NK-92 (cell line): ENCODE results near the gene BLM.

Experiments
- DNase-seq: peaks from one replicate; lab custom pipeline; 2025; ENCODE audit not compliant: unreplicated experiment; lab: John Stamatoyannopoulos, UW

The BLM gene

GRCh38 chr15:90787881-90788280 is 70.7 kb downstream of the BLM start:
- no peak for DNase-seq

GRCh38 chr15:90789462-90789861 is 72.3 kb downstream of the BLM start:
- no peak for DNase-seq

DNA sequence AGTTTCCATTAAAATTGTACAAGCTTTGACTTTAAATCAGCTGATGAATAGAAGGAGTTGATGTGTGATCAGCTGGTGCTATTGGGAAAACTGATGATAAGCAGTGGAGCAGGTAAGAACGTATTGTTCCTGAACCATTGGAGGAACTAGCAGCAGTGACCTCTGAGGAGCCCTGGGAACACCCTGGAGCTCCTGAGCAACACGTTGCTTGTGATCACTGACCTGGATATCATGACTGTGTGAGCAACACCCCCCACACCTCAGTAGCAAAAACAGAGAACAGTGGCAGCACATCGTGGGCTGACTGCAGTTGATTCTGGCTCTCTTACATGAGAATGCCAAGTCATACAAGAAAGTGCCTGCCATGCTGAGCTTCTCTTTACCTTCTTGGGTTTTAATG is 72.9 kb downstream of the BLM start:
- no peak for DNase-seq

GRCh38 chr15:90790561-90790960 is 73.4 kb downstream of the BLM start:
- DNase-seq: no peak

DNA sequence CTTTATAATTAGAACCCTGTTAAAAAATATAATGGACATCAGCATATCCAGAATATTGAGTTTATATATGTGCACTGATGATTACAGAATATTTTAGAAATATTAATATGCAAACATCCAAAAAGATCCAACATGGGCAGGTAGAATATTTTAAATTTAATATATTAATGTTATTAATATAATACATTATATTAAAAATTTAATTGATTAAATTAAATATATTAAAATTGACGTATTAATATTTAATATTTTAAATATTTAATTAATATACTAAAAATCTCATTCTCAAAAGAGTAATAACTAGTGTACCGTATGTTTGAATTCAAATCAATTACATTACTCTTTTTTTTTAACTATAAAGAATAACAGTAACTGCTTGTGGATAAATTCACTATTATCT is 77.4 kb downstream of the BLM start:
- DNase-seq: no peak

- DNase-seq: no peak
These were observed 82.6 kb downstream of the BLM start for GRCh38 chr15:90799639-90800170.

GRCh38 chr15:90801803-90802202 is 84.7 kb downstream of the BLM start:
- no peak for DNase-seq

- no peak for DNase-seq
These were observed 90.1 kb downstream of the BLM start for GRCh38 chr15:90807074-90807785.

- DNase-seq: no peak
These were observed 90.6 kb downstream of the BLM start for GRCh38 chr15:90807786-90808086.

DNA sequence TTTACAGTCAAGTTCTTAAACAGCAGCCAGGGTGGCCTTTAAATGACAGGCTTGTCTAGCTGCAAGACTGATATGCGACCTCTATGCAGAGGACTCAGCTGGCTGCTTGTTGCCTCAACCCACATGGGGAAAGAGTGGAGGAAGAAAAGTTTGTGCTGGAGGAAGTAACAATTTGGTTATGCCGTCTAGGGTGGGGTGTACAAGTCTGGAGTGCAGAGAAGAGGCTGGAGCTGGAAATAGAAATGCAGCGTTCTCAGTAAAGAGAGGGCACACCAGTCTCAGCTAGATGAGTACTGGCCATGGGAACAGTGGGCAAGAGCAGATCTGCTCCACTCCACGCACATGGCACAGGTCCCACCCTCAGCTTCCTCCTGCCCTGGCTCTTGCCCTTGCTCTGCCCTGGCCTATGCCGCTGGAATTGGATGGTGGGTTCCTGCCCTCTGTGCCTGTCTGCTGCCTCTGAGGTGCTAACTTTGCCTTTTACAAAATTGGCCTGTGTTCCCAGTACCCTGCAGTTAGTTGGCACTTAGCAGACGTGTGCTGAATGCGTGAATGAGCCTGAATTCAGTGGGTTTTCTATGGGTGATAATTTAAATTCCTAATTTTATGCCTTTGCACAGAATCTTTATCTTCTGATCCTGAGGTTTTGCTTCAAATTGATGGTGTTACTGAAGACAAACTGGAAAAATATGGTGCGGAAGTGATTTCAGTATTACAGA is 91.5 kb downstream of the BLM start:
- no peak for DNase-seq

DNA sequence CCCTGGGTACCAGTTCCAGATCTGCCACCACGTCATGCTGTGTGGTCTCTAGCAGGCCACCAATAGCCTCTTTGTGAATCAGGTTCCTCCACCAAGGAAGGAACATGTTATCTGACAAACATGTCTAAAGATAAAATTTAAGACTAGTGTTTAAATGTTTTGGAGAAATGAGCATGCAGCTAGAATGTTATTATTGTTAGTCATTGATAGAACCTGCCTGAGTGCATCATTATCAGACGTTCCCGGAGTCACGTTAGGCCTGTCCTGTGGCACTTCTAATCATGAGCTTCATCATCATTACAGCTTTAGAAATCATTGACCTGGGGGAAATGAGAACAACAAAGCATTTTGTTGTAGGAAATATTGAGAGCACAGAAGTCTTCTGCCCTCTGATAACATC is 92.4 kb downstream of the BLM start:
- no peak for DNase-seq

DNA sequence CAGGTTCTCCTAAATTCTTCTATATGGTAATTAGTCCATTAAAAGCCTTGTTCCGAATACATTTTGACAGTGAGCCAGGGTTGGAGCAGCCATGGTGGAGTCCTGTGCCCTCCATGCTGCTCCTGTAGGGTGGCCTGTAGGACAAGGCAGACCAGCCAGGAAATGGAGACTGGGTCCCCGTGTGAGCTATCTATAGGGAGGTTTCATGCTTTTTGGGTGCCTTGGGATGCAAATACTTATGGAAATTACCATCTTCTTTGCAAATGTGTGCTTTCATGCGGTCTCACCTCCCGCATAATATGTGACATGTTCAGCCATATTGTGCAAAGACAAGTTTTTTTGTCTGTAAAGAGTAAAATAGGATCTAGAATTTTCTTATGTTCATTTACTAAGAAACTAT is 93.2 kb downstream of the BLM start:
- no peak for DNase-seq

DNA sequence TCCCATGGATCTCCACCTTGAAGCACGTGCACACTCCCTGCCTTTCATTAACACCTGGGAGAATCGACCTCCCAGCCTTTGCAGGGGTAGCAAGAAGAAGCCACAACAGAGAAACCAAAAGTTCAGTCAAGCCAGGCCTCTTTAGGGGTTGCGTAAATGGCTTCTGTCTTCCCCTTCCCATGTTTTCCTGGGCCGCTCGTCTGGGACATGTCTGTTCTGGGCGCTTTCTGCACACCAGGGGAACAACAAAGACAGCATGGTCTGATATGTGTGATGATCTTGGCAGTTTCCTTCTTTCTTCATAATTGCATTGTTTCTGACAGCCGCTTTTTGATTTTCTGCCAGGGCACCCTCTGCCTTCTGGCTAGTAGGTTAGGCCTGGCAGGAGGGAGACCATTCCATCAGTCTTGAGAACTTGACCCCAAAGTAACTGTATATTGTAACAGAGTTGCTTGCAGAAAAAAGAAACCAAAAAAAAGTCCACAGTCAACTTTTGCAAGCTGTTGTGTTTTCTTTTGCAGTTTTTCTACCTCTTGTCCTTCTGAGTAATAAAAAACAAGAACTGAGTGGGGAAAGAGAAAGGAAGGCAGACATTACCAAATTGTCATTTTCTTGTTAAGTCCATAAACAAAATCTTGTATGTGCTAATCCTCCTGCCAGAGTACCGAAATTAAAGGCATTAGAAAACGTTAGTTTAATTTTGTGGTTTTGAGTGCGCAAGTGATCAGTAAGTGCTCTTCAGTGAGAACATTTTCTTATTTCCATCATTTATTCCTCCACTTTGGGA is 95.2 kb downstream of the BLM start:
- no peak for DNase-seq

DNA sequence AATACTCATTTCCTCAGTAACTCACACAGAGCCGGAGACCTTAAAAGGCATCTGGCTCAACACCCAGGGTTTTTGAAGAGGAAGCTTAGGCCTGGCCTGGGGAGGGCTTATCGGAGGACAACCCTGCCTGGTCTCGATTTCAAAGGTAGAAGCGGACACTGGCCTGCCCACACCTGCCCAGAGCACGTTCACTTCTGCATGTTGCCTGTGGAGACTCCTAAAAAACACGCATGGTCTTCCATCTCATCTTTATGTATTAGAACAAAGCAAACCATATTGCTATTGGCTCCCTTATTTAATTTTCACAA is 95.8 kb downstream of the BLM start:
- DNase-seq: no peak

- DNase-seq: no peak
These were observed 96.6 kb downstream of the BLM start for GRCh38 chr15:90813796-90814190.

- DNase-seq: no peak
These were observed 97.2 kb downstream of the BLM start for GRCh38 chr15:90814191-90814821.

DNA sequence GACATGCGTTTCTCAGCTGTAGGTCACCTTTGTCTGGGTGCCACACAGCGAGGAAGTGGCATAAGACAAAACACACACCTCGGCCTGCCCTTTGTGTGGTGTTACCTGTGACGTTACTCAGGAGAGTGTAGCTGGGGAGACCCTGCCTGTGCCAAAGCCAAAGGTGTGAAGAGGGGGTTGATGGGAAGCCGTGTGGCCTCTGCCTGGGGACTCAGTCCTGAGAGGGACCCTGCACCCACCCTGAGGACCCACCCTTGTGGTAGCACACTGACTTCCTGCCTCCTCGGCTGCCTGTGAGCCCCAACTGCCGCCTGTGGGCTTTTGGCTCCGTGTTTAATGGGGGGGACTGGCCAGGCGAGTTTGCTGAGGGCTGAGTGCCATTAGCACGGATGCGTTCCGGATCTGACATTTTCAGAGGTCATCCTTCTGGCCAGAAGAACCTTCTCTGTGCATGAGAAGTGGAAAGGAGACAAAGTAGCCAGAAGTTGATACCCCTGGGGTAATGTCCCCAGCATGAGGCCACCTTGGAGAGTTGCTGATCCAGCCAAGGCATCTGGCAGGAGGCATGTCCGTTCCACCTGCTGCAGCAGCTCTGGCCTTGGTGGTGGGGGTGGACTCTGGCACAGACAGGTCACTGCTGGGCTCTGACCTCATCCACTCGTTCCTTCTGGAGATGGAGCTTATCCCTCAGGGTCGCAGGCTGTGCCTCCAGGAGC is 99.4 kb downstream of the BLM start:
- no peak for DNase-seq

GRCh38 chr15:90817117-90818057 is 100.2 kb downstream of the BLM start:
- no peak for DNase-seq

DNA sequence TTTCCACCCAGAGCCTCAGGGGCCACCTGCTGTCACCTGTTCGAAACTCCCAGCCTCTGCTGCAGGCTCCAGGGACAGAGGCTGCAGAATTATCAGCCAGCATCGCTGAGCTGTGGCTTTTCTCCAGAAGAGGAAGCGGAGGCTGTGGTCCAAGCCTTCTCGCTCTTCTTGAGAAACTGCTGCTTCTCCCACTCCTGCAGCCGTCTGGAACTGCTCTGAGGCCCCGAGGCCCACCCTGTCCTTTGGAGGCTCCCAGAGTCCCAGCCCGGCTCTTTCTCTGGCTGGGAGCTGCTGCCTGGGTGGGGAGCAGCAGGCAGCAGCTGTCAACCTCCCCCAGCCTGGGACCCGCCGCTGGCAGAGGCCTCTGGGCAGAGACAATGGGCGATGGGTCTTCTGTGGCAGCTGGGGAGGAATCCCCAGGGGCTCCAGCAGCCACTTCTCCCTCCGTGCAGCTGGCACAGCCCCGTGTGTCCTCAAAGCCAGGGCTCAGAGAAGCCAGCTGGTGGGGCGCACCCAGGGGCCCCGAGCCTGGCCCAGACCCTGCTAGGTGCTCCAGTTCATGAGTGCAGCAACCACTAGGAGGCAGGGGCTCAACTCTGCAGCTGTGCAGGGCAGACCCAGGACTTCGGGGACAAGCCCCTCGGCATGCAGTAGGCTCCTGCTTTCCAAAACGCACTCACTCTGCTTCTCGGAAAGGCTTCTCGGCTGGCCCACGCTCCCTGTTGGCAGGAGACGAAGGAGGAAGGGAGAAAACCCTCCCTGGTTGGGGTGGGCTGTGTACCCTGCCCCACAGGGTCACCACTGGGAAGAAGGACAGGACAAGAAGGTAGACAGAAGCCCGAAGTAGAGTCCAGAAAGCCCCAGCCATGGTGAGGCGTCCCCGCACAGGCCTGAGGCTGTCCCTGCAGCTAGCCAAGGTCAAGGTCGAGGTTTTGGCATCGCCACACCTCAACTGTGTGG is 101.4 kb downstream of the BLM start:
- DNase-seq: no peak
